Measurements from ENCODE around the gene PDZD2. TPM values are rescaled to one million over a fixed set of nuclear protein-coding genes. Genes with fewer than 3 reads are reported as not detected.
A peak's percentile ranks its signal among the peaks of the same experiment; 100 is the strongest.

The PDZD2 gene
- polyA plus RNA-seq, 3 donors = 0.10 TPM; not detected in 2

- Histone ChIP-seq H3K4me1 (ENCODE audit: control insufficient read depth in 1 of 2, insufficient read depth in 2 of 2, low read length in 2 of 2) (peaks cover 23 to 25% of the 10 kb centered on the region in 2 donors), H3K9ac (ENCODE audit: insufficient read depth, low read length, poor library complexity, severe bottlenecking) (no peak overlapping the region), H4K20me1 (ENCODE audit: insufficient read depth, low read length) (no peaks in the 10 kb centered on the region), H3K9me3 (replicated peaks in 1 of 2; ENCODE audit: control insufficient read depth in 1 of 2, insufficient read depth in 1 of 2, low read length in 2 of 2) (no peaks in the 10 kb centered on the region), H3K4me2 (replicated peaks; ENCODE audit: extremely low read depth, low read length, poor library complexity, severe bottlenecking) (no peak overlapping the region), H2AFZ (ENCODE audit: insufficient read depth, low read depth, low read length, poor library complexity, severe bottlenecking) (no peak overlapping the region), H3K36me3 (replicated peaks in 1 of 2; ENCODE audit: control insufficient read depth in 1 of 2, insufficient read depth in 2 of 2, low read length in 2 of 2) (no peaks in the 10 kb centered on the region), H3K4me3 (replicated peaks in 1 of 3; ENCODE audit: low read depth in 2 of 3, low read length in 3 of 3) (no peak overlapping the region), H3K79me2 (ENCODE audit: insufficient read depth, low read length) (no peaks in the 10 kb centered on the region), H3K27me3 (ENCODE audit: control insufficient read depth in 2 of 2, insufficient read depth in 2 of 2, low read length in 2 of 2) (no peaks in the 10 kb centered on the region), H3K27ac (ENCODE audit: low read depth in 1 of 2, low read length in 2 of 2) (no peak overlapping the region)
- WGBS (ENCODE audit: insufficient coverage) = 5% methylated on average over 2 of the region's 2 CpGs
- H3K36me3 Mint-ChIP-seq = no peaks in the 10 kb centered on the region
- peaks cover 42% of the 10 kb centered on the region for H3K4me1 Mint-ChIP-seq
- intact Hi-C loops (cut with micrococcal nuclease) = no loop called here
- peak overlapping the region in 1 of 7 donors; percentile 45 for H3K27ac Mint-ChIP-seq
- H3K9me3 Mint-ChIP-seq = no peaks in the 10 kb centered on the region
- H3K27me3 Mint-ChIP-seq (ENCODE audit: low read depth in 3 of 3) = peaks cover 0 to 2% (median 0%) of the 10 kb centered on the region in 3 donors
- no peak overlapping the region for H3K4me3 Mint-ChIP-seq
- DNase-seq = peak in 2 of 3 donors; percentile 37 to 49
- TF ChIP-seq, protein P1, sequence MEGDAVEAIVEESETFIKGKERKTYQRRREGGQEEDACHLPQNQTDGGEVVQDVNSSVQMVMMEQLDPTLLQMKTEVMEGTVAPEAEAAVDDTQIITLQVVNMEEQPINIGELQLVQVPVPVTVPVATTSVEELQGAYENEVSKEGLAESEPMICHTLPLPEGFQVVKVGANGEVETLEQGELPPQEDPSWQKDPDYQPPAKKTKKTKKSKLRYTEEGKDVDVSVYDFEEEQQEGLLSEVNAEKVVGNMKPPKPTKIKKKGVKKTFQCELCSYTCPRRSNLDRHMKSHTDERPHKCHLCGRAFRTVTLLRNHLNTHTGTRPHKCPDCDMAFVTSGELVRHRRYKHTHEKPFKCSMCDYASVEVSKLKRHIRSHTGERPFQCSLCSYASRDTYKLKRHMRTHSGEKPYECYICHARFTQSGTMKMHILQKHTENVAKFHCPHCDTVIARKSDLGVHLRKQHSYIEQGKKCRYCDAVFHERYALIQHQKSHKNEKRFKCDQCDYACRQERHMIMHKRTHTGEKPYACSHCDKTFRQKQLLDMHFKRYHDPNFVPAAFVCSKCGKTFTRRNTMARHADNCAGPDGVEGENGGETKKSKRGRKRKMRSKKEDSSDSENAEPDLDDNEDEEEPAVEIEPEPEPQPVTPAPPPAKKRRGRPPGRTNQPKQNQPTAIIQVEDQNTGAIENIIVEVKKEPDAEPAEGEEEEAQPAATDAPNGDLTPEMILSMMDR (IDR thresholded peaks at IDR 0.05) = no peak
These were observed 390.3 kb downstream of the PDZD2 start for GRCh38 chr5:32029261-32029660.

DNA sequence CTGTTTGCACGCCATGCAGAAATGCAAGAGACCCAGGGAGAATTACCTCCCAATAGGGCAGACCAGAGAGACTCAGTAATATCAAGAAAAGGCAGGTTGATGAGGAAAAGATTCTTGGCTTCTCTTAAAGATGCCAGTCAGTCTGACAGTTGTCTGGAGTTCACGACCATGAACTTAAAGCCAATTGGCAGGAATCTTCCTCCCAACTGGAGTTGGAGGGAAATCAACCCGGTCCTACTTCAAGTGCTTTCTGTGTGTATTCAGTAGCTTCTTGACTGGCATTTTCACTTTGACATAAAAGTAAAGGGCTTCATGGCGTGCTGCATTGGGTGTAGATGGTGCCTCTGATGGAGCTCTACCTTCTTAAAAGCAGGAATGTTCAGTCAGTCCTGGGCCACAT lies 390.9 kb downstream of the PDZD2 start:
- intact Hi-C loops (cut with micrococcal nuclease) = no loop called here
- H3K4me1 Mint-ChIP-seq = peaks cover 42% of the 10 kb centered on the region
- H3K4me1 ChIP-seq (ENCODE audit: control insufficient read depth in 1 of 2, insufficient read depth in 2 of 2, low read length in 2 of 2) = peaks cover 23 to 25% of the 10 kb centered on the region in 2 donors

More for the DNA sequence above, 390.9 kb downstream of the PDZD2 start:
- Mint-ChIP-seq H3K9me3 (no peaks in the 10 kb centered on the region), H3K27ac (peak overlapping the region in 1 of 7 donors; percentile 45), H3K4me3 (no peak overlapping the region), H3K36me3 (no peaks in the 10 kb centered on the region), H3K27me3 (ENCODE audit: low read depth in 3 of 3) (peaks cover 0 to 2% (median 0%) of the 10 kb centered on the region in 3 donors)
- H2AFZ ChIP-seq (ENCODE audit: insufficient read depth, low read depth, low read length, poor library complexity, severe bottlenecking) = no peak overlapping the region
- H3K79me2 ChIP-seq (ENCODE audit: insufficient read depth, low read length) = no peaks in the 10 kb centered on the region
- no peaks in the 10 kb centered on the region for H3K36me3 ChIP-seq (replicated peaks in 1 of 2; ENCODE audit: control insufficient read depth in 1 of 2, insufficient read depth in 2 of 2, low read length in 2 of 2)
- no peak for DNase-seq
- TF ChIP-seq, protein P1 (IDR thresholded peaks at IDR 0.05) = no peak
- H3K27ac ChIP-seq (ENCODE audit: low read depth in 1 of 2, low read length in 2 of 2) = no peak overlapping the region
- 100% methylated on average over 1 of the region's 4 CpGs for WGBS (ENCODE audit: insufficient coverage)
- no peak overlapping the region for H3K4me3 ChIP-seq (replicated peaks in 1 of 3; ENCODE audit: low read depth in 2 of 3, low read length in 3 of 3)
- H3K27me3 ChIP-seq (ENCODE audit: control insufficient read depth in 2 of 2, insufficient read depth in 2 of 2, low read length in 2 of 2) = no peaks in the 10 kb centered on the region
- H3K9ac ChIP-seq (ENCODE audit: insufficient read depth, low read length, poor library complexity, severe bottlenecking) = no peak overlapping the region
- H3K4me2 ChIP-seq (replicated peaks; ENCODE audit: extremely low read depth, low read length, poor library complexity, severe bottlenecking) = no peak overlapping the region
- no peaks in the 10 kb centered on the region for H3K9me3 ChIP-seq (replicated peaks in 1 of 2; ENCODE audit: control insufficient read depth in 1 of 2, insufficient read depth in 1 of 2, low read length in 2 of 2)
- H4K20me1 ChIP-seq (ENCODE audit: insufficient read depth, low read length) = no peaks in the 10 kb centered on the region

Measured in CD14-positive monocyte (primary cell).